ENCODE data around the gene CHID1. TPM values are rescaled to one million over a fixed set of nuclear protein-coding genes. Genes with fewer than 3 reads are reported as not detected.

The CHID1 gene
- total RNA-seq, 2 donors from 2014 or later = 64.8 to 115 TPM

GRCh38 chr11:865462-866430 lies 44.9 kb downstream of the CHID1 start:
- H3K27me3 Mint-ChIP-seq = no peaks in the 10 kb centered on the region
- no peak for DNase-seq (ENCODE audit: low spot score)
- no peaks in the 10 kb centered on the region for H3K4me1 Mint-ChIP-seq (ENCODE audit: low read depth in 2 of 2)
- no peaks in the 10 kb centered on the region for H3K36me3 Mint-ChIP-seq
- H3K9me3 Mint-ChIP-seq = no peaks in the 10 kb centered on the region
- no peak overlapping the region for H3K27ac Mint-ChIP-seq
- no peak overlapping the region for H3K4me3 Mint-ChIP-seq
- ATAC-seq = peak in 1 of 2 donors; percentile 22

GRCh38 chr11:864898-865297 lies 45.7 kb downstream of the CHID1 start:
- Mint-ChIP-seq H3K9me3 (no peaks in the 10 kb centered on the region), H3K4me3 (no peak overlapping the region), H3K36me3 (no peaks in the 10 kb centered on the region), H3K27ac (no peak overlapping the region), H3K27me3 (no peaks in the 10 kb centered on the region), H3K4me1 (ENCODE audit: low read depth in 2 of 2) (no peaks in the 10 kb centered on the region)
- DNase-seq (ENCODE audit: low spot score) = no peak
- ATAC-seq = no peak

GRCh38 chr11:863910-864827 lies 46.4 kb downstream of the CHID1 start:
- ATAC-seq = no peak
- DNase-seq (ENCODE audit: low spot score) = no peak
- no peaks in the 10 kb centered on the region for H3K27me3 Mint-ChIP-seq
- H3K27ac Mint-ChIP-seq = no peak overlapping the region
- H3K9me3 Mint-ChIP-seq = no peaks in the 10 kb centered on the region
- peaks cover 0 to 3% of the 10 kb centered on the region in 2 donors for H3K4me1 Mint-ChIP-seq (ENCODE audit: low read depth in 2 of 2)
- no peaks in the 10 kb centered on the region for H3K36me3 Mint-ChIP-seq
- H3K4me3 Mint-ChIP-seq = no peak overlapping the region

- H3K9me3 Mint-ChIP-seq = no peaks in the 10 kb centered on the region
- ATAC-seq = no peak
Observed at GRCh38 chr11:863023-863909, 47.3 kb downstream of the CHID1 start.

GRCh38 chr11:862696-863022 lies 48.0 kb downstream of the CHID1 start:
- Mint-ChIP-seq H3K9me3 (no peaks in the 10 kb centered on the region), H3K4me1 (ENCODE audit: low read depth in 2 of 2) (peaks cover 0 to 3% of the 10 kb centered on the region in 2 donors), H3K36me3 (no peaks in the 10 kb centered on the region), H3K27ac (no peak overlapping the region), H3K27me3 (no peaks in the 10 kb centered on the region), H3K4me3 (no peak overlapping the region)
- ATAC-seq (no peak), DNase-seq (ENCODE audit: low spot score) (no peak)

More at GRCh38 chr11:863023-863909, 47.3 kb downstream of the CHID1 start:
- Mint-ChIP-seq H3K27me3 (no peaks in the 10 kb centered on the region), H3K4me3 (no peak overlapping the region), H3K4me1 (ENCODE audit: low read depth in 2 of 2) (peaks cover 0 to 3% of the 10 kb centered on the region in 2 donors), H3K36me3 (no peaks in the 10 kb centered on the region), H3K27ac (no peak overlapping the region)
- DNase-seq (ENCODE audit: low spot score) = no peak

- H3K9me3 Mint-ChIP-seq = no peaks in the 10 kb centered on the region
- ATAC-seq = no peak
Observed at GRCh38 chr11:862081-862661, 48.4 kb downstream of the CHID1 start.

GRCh38 chr11:861105-861479 lies 49.5 kb downstream of the CHID1 start:
- Mint-ChIP-seq H3K27me3 (no peaks in the 10 kb centered on the region), H3K36me3 (no peaks in the 10 kb centered on the region), H3K27ac (no peak overlapping the region), H3K4me3 (no peak overlapping the region), H3K9me3 (no peaks in the 10 kb centered on the region), H3K4me1 (ENCODE audit: low read depth in 2 of 2) (peaks cover 6 to 8% of the 10 kb centered on the region in 2 donors)
- ATAC-seq (no peak), DNase-seq (ENCODE audit: low spot score) (no peak)

More at GRCh38 chr11:862081-862661, 48.4 kb downstream of the CHID1 start:
- DNase-seq (ENCODE audit: low spot score) = no peak
- Mint-ChIP-seq H3K27me3 (no peaks in the 10 kb centered on the region), H3K4me1 (ENCODE audit: low read depth in 2 of 2) (peaks cover under 1 to 3% of the 10 kb centered on the region in 2 donors), H3K27ac (no peak overlapping the region), H3K4me3 (no peak overlapping the region), H3K36me3 (no peaks in the 10 kb centered on the region)

- no peaks in the 10 kb centered on the region for H3K27me3 Mint-ChIP-seq
- no peak for ATAC-seq
- H3K4me3 Mint-ChIP-seq = no peak overlapping the region
- H3K9me3 Mint-ChIP-seq = no peaks in the 10 kb centered on the region
- no peak for DNase-seq (ENCODE audit: low spot score)
- H3K4me1 Mint-ChIP-seq (ENCODE audit: low read depth in 2 of 2) = peaks cover 6 to 8% of the 10 kb centered on the region in 2 donors
- H3K36me3 Mint-ChIP-seq = no peaks in the 10 kb centered on the region
- no peak overlapping the region for H3K27ac Mint-ChIP-seq
Observed at GRCh38 chr11:860234-861104, 50.1 kb downstream of the CHID1 start.

- no peak overlapping the region for H3K4me3 Mint-ChIP-seq
- peaks cover 6 to 8% of the 10 kb centered on the region in 2 donors for H3K4me1 Mint-ChIP-seq (ENCODE audit: low read depth in 2 of 2)
- H3K27ac Mint-ChIP-seq = no peak overlapping the region
- H3K36me3 Mint-ChIP-seq = no peaks in the 10 kb centered on the region
- no peak for DNase-seq (ENCODE audit: low spot score)
- H3K9me3 Mint-ChIP-seq = no peaks in the 10 kb centered on the region
- no peak for ATAC-seq
- H3K27me3 Mint-ChIP-seq = no peaks in the 10 kb centered on the region
Observed at GRCh38 chr11:859394-860131, 51.0 kb downstream of the CHID1 start.

- DNase-seq (ENCODE audit: low spot score) = no peak
- peaks cover 6 to 8% of the 10 kb centered on the region in 2 donors for H3K4me1 Mint-ChIP-seq (ENCODE audit: low read depth in 2 of 2)
- no peaks in the 10 kb centered on the region for H3K36me3 Mint-ChIP-seq
- H3K27me3 Mint-ChIP-seq = no peaks in the 10 kb centered on the region
- no peak overlapping the region for H3K27ac Mint-ChIP-seq
- ATAC-seq = no peak
- H3K9me3 Mint-ChIP-seq = no peaks in the 10 kb centered on the region
- H3K4me3 Mint-ChIP-seq = no peak overlapping the region
Observed at GRCh38 chr11:858762-859339, 51.8 kb downstream of the CHID1 start.

GRCh38 chr11:858053-858761 lies 52.4 kb downstream of the CHID1 start:
- no peak overlapping the region for H3K27ac Mint-ChIP-seq
- no peaks in the 10 kb centered on the region for H3K27me3 Mint-ChIP-seq
- no peaks in the 10 kb centered on the region for H3K9me3 Mint-ChIP-seq
- ATAC-seq (no peak), DNase-seq (ENCODE audit: low spot score) (no peak)
- peaks cover 6 to 8% of the 10 kb centered on the region in 2 donors for H3K4me1 Mint-ChIP-seq (ENCODE audit: low read depth in 2 of 2)
- no peak overlapping the region for H3K4me3 Mint-ChIP-seq
- H3K36me3 Mint-ChIP-seq = no peaks in the 10 kb centered on the region
